DND-41 (cell line): ENCODE results near the gene RMI2.

Experiments
- ATAC-seq: fragments of 200-7000 bp; cut with Tn5 transposase; 3 replicates; pipeline ENCODE4 v1.9.1; 2021; ENCODE audit warnings: low read depth; ENCODE audit not compliant: insufficient read depth
- DNase-seq: peaks from one replicate; pipeline ENCODE4 v3.0.0-alpha.2; 2020
- H2AFZ ChIP-seq: 2 replicates; pipeline ENCODE4 v1.6.0; 2012; ENCODE audit warnings: low read depth, low read length
- H3K27ac ChIP-seq: 2 replicates; pipeline ENCODE4 v1.5.1; 2012; ENCODE audit warnings: low read length, inconsistent platforms
- H3K27me3 ChIP-seq: fragments of 200-600 bp; sonication (generic); 2 replicates; pipeline ENCODE4 v1.6.0; 2012; ENCODE audit warnings: low read length, mild to moderate bottlenecking, inconsistent platforms; ENCODE audit not compliant: insufficient read depth, poor library complexity
- H3K36me3 ChIP-seq: 2 replicates; pipeline ENCODE4 v1.5.1; 2012; ENCODE audit warnings: low read length, inconsistent platforms; ENCODE audit not compliant: insufficient read depth
- H3K4me1 ChIP-seq: 2 replicates; pipeline ENCODE4 v1.5.1; 2012; ENCODE audit warnings: mild to moderate bottlenecking, low read length; ENCODE audit not compliant: insufficient read depth
- H3K4me2 ChIP-seq: 2 replicates; pipeline ENCODE4 v1.6.0; 2012; ENCODE audit warnings: mild to moderate bottlenecking, moderate library complexity, low read length, inconsistent platforms; ENCODE audit not compliant: insufficient read depth
- H3K4me3 ChIP-seq, 2 experiments: fragments of 200-600 bp in 1 of 2; shearing (Covaris generic) in 1 of 2; 2 replicates each; pipeline ENCODE4 v1.5.1; 2012 to 2016; ENCODE audit warnings: inconsistent platforms in 2 of 2, low read length in 2 of 2, mild to moderate bottlenecking in 2 of 2, low read depth in 1 of 2, moderate library complexity in 1 of 2
- H3K79me2 ChIP-seq: 2 replicates; pipeline ENCODE4 v1.6.0; 2012; ENCODE audit warnings: low read length, inconsistent platforms; ENCODE audit not compliant: insufficient read depth
- H3K9ac ChIP-seq: 2 replicates; pipeline ENCODE4 v1.6.0; 2012; ENCODE audit warnings: low read depth, mild to moderate bottlenecking, inconsistent platforms, low read length, moderate library complexity
- H3K9me3 ChIP-seq: 2 replicates; pipeline ENCODE4 v1.5.1; 2012; ENCODE audit warnings: low read length, moderate library complexity, mild to moderate bottlenecking, inconsistent platforms; ENCODE audit not compliant: insufficient read depth, severe bottlenecking
- H4K20me1 ChIP-seq: 2 replicates; pipeline ENCODE4 v1.6.0; 2012; ENCODE audit warnings: low read length; ENCODE audit not compliant: insufficient read depth
- EZH2 ChIP-seq: IDR thresholded peaks from 3 replicates; pipeline ENCODE4 v1.6.1; 2012; ENCODE audit warnings: borderline replicate concordance, low read depth, mild to moderate bottlenecking, moderate library complexity, low read length, inconsistent platforms; ENCODE audit not compliant: severe bottlenecking
- TF ChIP-seq, protein P1 (sequence below): IDR thresholded peaks from 2 replicates; pipeline ENCODE4 v1.5.1; 2012; ENCODE audit warnings: borderline replicate concordance, low read length, moderate library complexity, mild to moderate bottlenecking; ENCODE audit not compliant: poor library complexity, severe bottlenecking; ENCODE audit errors: extremely low read depth

Gene RMI2

DNA sequence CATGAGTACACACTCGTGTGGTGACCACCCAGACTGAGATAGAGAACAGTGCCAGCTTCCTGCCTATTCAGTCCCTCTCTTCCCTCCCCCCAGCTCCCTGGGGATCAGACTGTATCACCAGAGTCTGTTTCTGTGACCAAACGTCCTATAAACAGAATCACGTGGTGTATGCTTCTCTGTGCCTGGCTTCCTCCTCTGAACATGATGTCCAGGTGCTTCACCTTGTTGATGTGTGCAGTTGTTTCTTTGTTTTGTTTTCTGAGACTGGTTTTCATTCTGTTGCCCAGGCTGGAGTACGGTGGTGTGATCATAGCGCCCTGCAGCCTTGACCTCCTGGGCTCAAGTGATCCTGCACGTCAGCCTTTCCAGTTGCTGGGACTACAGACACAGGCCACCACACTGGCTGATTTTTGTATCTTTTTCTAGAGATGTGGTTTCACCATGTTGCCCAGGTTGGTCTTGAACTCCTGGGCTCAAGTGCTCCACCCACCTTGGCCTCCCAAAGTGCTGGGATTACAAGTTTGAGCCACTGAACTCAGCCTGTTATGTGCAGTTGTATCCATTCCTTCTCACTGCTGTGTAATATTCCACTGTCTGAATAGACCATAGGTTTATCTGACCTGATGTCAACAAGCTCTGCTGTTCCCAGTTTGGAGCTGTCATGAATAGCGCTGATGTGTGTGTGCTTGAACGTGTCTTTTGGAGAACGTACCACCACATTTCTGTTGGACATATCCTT is 35.2 kb upstream of the RMI2 start:
- no peaks in the 10 kb centered on the region for H3K36me3 ChIP-seq
- peaks cover 46% of the 10 kb centered on the region for H3K4me1 ChIP-seq
- no peak for ATAC-seq
- H3K79me2 ChIP-seq, result no peaks in the 10 kb centered on the region
- no peak overlapping the region for H3K9ac ChIP-seq
- no peaks in the 10 kb centered on the region for H3K9me3 ChIP-seq
- no peak overlapping the region for H3K4me2 ChIP-seq
- no peak overlapping the region for H3K4me3 ChIP-seq
- H4K20me1 ChIP-seq, result no peaks in the 10 kb centered on the region
- no peak overlapping the region for H2AFZ ChIP-seq
- TF ChIP-seq, protein P1, sequence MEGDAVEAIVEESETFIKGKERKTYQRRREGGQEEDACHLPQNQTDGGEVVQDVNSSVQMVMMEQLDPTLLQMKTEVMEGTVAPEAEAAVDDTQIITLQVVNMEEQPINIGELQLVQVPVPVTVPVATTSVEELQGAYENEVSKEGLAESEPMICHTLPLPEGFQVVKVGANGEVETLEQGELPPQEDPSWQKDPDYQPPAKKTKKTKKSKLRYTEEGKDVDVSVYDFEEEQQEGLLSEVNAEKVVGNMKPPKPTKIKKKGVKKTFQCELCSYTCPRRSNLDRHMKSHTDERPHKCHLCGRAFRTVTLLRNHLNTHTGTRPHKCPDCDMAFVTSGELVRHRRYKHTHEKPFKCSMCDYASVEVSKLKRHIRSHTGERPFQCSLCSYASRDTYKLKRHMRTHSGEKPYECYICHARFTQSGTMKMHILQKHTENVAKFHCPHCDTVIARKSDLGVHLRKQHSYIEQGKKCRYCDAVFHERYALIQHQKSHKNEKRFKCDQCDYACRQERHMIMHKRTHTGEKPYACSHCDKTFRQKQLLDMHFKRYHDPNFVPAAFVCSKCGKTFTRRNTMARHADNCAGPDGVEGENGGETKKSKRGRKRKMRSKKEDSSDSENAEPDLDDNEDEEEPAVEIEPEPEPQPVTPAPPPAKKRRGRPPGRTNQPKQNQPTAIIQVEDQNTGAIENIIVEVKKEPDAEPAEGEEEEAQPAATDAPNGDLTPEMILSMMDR, result no peak
- TF ChIP-seq EZH2, result no peak
- peak overlapping the region; percentile 44 for H3K27ac ChIP-seq
- peak; percentile 29 for DNase-seq
- H3K27me3 ChIP-seq, result no peaks in the 10 kb centered on the region

DNA sequence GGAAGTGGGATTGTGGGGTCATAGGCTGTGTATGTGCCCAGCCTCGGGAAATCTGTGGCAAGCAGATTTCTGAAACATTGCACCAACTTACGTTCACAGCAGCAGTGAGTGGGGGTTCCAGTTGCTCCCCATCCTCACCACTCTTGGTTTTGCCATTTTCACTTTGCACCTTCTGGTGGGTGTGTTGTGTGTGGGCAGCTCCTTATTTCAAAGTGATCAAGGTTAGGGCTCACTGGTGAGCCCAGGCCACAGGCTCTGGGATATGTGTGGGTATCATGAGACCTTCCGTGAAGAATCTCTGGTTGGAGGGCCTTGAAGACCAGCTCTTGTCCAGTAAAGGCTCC is 34.7 kb upstream of the RMI2 start:
- peak overlapping the region; percentile 44; the same call in 1 of the 2 replicates for H3K27ac ChIP-seq

DNA sequence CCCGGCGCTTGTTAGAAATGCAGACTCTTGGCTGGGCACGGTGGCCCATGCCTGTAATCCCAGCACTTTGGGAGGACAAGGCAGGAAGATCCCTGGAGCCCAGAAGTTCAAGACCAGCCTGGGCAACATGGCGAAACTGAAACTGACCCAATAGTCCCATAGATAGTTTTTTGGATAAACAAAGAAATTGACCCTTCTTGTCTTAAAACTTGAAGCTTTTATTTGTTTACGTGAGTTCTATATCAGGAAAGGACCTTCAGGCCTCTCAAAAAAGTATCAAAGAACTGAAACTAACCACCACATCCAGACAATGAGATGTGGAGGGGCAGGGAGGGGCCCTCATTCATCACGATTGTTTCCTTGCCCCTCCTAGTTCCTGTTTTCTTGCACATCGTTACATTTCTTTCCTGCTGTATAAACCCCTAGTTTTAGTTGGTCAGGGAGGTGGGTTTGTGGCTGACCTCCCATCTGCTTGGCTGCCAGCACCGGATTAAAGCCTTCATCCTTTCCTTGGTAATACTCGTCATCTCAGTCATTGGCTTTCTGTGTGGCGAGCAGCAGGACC is 34.2 kb upstream of the RMI2 start:
- Histone ChIP-seq H3K27me3 (no peaks in the 10 kb centered on the region), H3K27ac (peak overlapping the region; percentile 44), H2AFZ (no peak overlapping the region), H3K4me2 (no peak overlapping the region), H3K4me3 (no peak overlapping the region), H4K20me1 (0 out of 2 replicates have a peak, but pooled peaks cover under 1% of the 10 kb centered on the region), H3K9me3 (no peaks in the 10 kb centered on the region), H3K4me1 (peaks cover 46% of the 10 kb centered on the region), H3K9ac (no peak overlapping the region), H3K79me2 (no peaks in the 10 kb centered on the region), H3K36me3 (no peaks in the 10 kb centered on the region)
- peak; percentile 50 for DNase-seq
- TF ChIP-seq, protein P1, result no peak
- TF ChIP-seq EZH2, result no peak
- 0 out of 3 replicates have a peak, but pooled peaks have one; percentile 29 for ATAC-seq

More for the DNA sequence above, 34.7 kb upstream of the RMI2 start:
- Histone ChIP-seq H3K4me3 (no peak overlapping the region), H4K20me1 (no peaks in the 10 kb centered on the region), H3K9ac (no peak overlapping the region), H3K9me3 (no peaks in the 10 kb centered on the region), H2AFZ (no peak overlapping the region), H3K4me2 (no peak overlapping the region), H3K4me1 (peaks cover 46% of the 10 kb centered on the region), H3K36me3 (no peaks in the 10 kb centered on the region), H3K79me2 (no peaks in the 10 kb centered on the region), H3K27me3 (no peaks in the 10 kb centered on the region)
- DNase-seq (no peak), ATAC-seq (no peak)
- TF ChIP-seq EZH2, result no peak
- TF ChIP-seq, protein P1, result no peak
